RWPE1 (cell line): ENCODE data around the gene HOXB4.

Experiments
- CTCF ChIA-PET: fragments of 350-600 bp; sonication (Branson Sonifier 250); formaldehyde crosslinking; extraction: SDS; loops from one replicate; lab custom pipeline; 2021; lab: Yijun Ruan, JAX
- POLR2A ChIA-PET: fragments of 400-600 bp; formaldehyde crosslinking; extraction: SDS; loops from one replicate; lab custom pipeline; 2020; ENCODE audit warnings: antibody characterized with exemption; ENCODE audit not compliant: low non-redundant PET; lab: Yijun Ruan, JAX
- DNase-seq: peaks from one replicate; pipeline ENCODE4 v3.0.0; 2012; ENCODE audit warnings: low spot score
- H3K27ac ChIP-seq: fragments of 450-650 bp; 2 replicates; pipeline ENCODE4 v1.5.1; 2017
- TF ChIP-seq, protein P1 (sequence below): fragments of 450-650 bp; conservative IDR thresholded peaks from 2 replicates; pipeline ENCODE4 v1.5.1; 2017; ENCODE audit warnings: low read depth, mild to moderate bottlenecking

The HOXB4 gene

DNA sequence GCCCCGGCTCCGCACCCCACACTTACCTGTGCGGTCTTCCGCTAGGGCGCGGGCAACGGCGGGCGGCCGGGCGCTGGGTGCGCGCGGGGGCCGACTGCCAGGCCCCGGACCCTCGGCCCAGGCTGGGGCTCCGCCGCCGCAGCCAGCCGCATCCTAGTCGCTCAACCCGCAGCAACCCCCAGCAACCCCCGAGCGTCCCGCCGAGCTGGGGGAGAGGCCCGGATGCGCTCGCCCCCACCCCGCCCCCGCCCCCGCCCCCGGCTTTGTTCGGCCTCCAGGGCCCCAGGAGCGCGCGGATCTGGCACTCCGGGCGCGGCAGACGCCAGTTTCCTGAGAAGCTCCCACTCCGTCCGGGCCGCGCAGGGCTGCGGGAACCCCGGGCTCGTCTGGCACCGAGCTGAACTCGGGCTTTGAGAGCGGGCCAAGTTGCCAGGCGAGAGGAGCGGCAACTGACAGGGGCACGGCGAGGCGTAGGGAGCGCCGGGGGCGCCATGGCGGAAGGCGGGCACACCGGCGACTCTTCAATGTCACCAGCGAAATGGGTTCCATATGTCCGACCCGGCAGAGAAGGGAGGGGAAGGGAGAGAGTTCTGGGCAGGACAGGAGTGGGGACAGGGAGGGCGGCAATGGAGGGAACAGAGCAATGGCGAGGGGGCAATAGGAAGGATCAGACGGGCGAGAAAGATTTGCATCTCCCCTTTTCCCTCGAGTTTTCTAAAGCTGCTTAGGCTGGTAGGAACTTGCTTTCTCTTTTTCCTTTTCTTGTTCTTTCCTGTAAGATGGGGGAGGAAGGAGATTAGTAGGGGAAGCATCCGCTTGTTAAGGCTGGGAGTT is 13.7 kb downstream of the HOXB4 start:
- ChIA-PET POLR2A (no interaction called here), CTCF (no interaction called here)
- no peak overlapping the region for H3K27ac ChIP-seq
- TF ChIP-seq, protein P1, sequence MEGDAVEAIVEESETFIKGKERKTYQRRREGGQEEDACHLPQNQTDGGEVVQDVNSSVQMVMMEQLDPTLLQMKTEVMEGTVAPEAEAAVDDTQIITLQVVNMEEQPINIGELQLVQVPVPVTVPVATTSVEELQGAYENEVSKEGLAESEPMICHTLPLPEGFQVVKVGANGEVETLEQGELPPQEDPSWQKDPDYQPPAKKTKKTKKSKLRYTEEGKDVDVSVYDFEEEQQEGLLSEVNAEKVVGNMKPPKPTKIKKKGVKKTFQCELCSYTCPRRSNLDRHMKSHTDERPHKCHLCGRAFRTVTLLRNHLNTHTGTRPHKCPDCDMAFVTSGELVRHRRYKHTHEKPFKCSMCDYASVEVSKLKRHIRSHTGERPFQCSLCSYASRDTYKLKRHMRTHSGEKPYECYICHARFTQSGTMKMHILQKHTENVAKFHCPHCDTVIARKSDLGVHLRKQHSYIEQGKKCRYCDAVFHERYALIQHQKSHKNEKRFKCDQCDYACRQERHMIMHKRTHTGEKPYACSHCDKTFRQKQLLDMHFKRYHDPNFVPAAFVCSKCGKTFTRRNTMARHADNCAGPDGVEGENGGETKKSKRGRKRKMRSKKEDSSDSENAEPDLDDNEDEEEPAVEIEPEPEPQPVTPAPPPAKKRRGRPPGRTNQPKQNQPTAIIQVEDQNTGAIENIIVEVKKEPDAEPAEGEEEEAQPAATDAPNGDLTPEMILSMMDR: no peak
- DNase-seq: no peak

DNA sequence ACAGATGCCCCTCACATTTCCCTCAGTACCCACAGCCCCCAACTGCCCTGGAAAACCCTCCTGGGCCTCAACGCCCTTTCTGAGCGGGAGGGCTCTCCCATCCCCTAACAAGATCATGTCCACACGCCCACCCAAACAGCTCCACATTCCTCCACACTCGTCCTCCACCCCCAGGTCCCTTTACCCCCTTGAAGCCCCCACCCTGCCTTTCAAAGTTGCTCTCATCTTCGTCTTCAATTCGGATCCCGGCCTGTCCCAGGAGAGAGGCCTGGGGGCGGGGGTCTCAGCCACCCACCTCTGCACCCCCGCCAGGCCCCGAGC is 14.3 kb downstream of the HOXB4 start:
- DNase-seq: no peak
- H3K27ac ChIP-seq: no peak overlapping the region
- ChIA-PET POLR2A (no interaction called here), CTCF (no interaction called here)
- TF ChIP-seq, protein P1: no peak

DNA sequence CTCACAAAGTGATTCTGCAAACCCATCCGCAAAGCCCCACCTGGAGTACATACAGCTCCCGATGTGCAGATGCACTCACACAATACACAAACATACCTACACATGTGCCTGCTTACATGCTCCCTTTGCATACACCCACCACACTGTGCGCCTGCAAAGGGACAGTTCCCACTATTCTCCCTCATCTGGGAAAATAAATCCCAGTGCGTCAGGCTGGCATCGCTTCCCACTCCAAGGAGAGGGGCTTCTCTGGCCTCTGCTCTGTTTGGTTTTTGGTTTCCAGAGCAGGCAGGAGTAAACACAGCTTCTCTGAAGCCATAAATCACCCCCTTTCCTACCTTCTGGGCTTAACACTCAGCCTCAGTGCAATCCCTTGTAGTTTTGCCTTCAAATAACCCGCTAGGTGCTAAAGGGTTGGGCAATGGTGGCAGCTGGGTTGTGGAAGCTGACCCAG is 14.7 kb downstream of the HOXB4 start:
- H3K27ac ChIP-seq: no peak overlapping the region
- TF ChIP-seq, protein P1: no peak
- POLR2A ChIA-PET: no interaction called here
- CTCF ChIA-PET: no interaction called here
- no peak for DNase-seq

DNA sequence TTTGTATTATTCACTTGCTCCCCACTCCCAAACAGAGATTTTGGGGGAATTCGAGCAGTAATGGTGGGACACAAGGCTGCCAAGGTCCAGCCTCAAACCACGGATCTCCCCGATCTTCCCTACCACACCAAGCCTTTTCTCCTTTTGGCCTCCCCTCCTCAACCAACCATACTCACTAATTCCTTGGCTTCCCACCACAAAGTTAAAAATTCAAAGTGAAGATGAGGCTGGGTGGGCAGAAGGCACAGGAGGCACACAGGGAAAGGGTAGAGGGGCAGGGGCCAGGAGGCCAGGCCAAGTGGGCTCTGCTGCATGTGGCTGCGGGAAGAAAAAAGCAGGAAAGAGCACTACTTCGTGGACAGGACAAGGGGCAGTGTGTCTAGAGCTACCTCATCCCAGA is 15.2 kb downstream of the HOXB4 start:
- no peak overlapping the region for H3K27ac ChIP-seq
- ChIA-PET CTCF (interaction anchor here (0.6 kb wide), 2 partner anchors 12 to 19 kb away, joined by 3 to 4 read pairs; no protein-coding TSS in a partner anchor), POLR2A (no interaction called here)
- TF ChIP-seq, protein P1: no peak
- no peak for DNase-seq

DNA sequence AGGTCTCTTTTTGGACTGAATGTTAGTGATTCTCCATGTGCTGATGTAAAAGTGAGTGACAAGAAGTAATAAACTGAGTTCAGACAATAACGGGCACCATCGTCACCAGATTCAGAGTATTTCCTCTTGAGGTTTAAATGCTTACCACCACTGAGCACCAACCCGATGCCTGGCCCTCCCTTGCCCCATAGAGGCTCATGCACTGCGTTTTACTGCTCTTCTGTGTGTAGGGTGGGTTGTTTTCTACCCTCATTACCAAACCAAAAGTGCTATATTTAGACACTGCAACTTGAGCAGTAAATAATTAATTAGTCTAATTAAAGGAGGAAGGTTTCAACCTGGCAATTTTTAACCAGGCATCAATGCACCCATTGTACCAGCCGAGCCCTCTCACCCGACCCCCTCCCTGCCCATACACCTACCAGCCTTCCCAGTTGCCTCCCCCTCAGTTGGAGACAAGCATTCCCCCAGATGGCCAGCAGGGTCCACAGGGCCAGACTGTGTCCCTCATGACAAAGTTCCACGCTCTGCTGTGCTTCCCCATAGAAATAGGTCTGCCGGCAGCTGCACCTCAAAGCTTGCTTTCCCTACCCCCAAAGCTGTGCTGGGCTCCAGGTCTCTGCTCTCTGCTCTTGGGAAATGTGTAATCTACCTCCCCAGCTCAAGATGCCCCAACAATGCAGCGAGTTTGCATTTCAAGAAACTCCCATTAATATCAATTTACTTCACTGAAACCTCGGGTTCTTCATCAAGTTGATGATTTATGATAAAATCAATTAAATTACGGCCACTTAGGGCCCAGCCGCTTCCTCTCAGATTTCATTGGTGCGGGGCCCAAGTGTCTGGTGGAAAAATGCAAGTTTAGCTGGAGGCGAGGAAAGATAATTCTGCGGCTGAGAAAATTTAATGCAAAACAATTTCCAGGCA is 16.0 kb downstream of the HOXB4 start:
- no peak overlapping the region for H3K27ac ChIP-seq
- CTCF ChIA-PET: interaction anchor here (0.6 to 0.9 kb wide), 4 partner anchors 13 to 63 kb away, joined by 3 to 4 read pairs (median 3); no protein-coding TSS in a partner anchor
- POLR2A ChIA-PET: no interaction called here
- TF ChIP-seq, protein P1: no peak
- no peak for DNase-seq
